Activated naive CD4-positive, alpha-beta T cell treated with Interleukin-2 at 50 U/mL for 16 hours (primary cell): ENCODE results near the gene PHYHD1.

ENCODE experiments used
- DNase-seq: peaks from one replicate; pipeline ENCODE4 v3.0.0-alpha.2; 2020

The PHYHD1 gene

GRCh38 chr9:128986671-128987070, 65.9 kb downstream of the PHYHD1 start:
- no peak for DNase-seq

GRCh38 chr9:128987805-128988204, 67.0 kb downstream of the PHYHD1 start:
- DNase-seq: no peak
